ENCODE results near the gene CACNA2D1. TPM values are rescaled to one million over a fixed set of nuclear protein-coding genes. Genes with fewer than 3 reads are reported as not detected.

The CACNA2D1 gene
- total RNA-seq, 1 experiment from 2014 or later: 36.2 TPM

DNA sequence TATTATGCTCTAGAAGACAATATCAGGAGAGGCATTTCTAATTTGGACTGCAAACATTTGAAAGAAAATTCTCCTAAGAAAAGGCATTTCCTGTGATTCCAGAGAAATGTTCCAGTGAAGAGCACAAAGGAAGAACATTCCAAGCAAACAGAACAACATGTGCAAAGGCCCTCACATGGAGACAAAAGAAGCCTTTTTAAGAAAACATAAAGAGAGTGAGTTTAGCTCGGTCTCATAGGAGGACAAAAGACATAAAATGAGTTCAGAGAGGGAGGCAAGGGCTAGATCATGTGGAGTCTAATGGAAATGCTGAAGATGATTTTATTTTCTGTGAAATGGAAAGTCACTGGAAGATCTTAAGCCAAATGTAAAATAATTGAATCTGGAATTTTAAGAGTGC lies 404.0 kb downstream of the CACNA2D1 start:
- TF ChIP-seq, protein P1, sequence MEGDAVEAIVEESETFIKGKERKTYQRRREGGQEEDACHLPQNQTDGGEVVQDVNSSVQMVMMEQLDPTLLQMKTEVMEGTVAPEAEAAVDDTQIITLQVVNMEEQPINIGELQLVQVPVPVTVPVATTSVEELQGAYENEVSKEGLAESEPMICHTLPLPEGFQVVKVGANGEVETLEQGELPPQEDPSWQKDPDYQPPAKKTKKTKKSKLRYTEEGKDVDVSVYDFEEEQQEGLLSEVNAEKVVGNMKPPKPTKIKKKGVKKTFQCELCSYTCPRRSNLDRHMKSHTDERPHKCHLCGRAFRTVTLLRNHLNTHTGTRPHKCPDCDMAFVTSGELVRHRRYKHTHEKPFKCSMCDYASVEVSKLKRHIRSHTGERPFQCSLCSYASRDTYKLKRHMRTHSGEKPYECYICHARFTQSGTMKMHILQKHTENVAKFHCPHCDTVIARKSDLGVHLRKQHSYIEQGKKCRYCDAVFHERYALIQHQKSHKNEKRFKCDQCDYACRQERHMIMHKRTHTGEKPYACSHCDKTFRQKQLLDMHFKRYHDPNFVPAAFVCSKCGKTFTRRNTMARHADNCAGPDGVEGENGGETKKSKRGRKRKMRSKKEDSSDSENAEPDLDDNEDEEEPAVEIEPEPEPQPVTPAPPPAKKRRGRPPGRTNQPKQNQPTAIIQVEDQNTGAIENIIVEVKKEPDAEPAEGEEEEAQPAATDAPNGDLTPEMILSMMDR (conservative IDR thresholded peaks at IDR 0.05): no peak
- no peak overlapping the region for H2AFZ ChIP-seq (ENCODE audit: low read length)

More for the DNA sequence above, 404.0 kb downstream of the CACNA2D1 start:
- H3K27ac Mint-ChIP-seq: peak overlapping the region in 2 of 3 experiments; percentile 15 to 34; a peak in 4 of 7 replicates
- H3K14ac ChIP-seq (ENCODE audit: insufficient read depth, low read length): no peak overlapping the region
- no peak overlapping the region for H3T11ph ChIP-seq (ENCODE audit: low read length)
- H3K36me3 Mint-ChIP-seq (ENCODE audit: insufficient read depth in 1 of 3, low read depth in 3 of 3): no peaks in the 10 kb centered on the region; a peak in 1 of 7 replicates
- H3K9me3 Mint-ChIP-seq: no peaks in the 10 kb centered on the region
- no peak overlapping the region for H2BK120ac ChIP-seq (ENCODE audit: low read depth, low read length, poor library complexity, severe bottlenecking)
- H3K9me3 ChIP-seq (ENCODE audit: control insufficient read depth, low read depth, low read length): no peaks in the 10 kb centered on the region
- no peak overlapping the region for H3K27ac ChIP-seq (ENCODE audit: insufficient read length, low read depth, low read length)
- no peak overlapping the region for H3K18ac ChIP-seq (ENCODE audit: insufficient read length, low read depth, low read length)
- no CpG with 5 or more reads among the region's 1 CpG for WGBS (ENCODE audit: extremely low coverage, insufficient read length, low lambda C conversion rate)
- H3K23ac ChIP-seq (ENCODE audit: insufficient read length, low read depth, low read length): no peak overlapping the region
- no peaks in the 10 kb centered on the region for H3K79me1 ChIP-seq (ENCODE audit: insufficient read depth, low read depth, low read length, poor library complexity, severe bottlenecking)
- DNase-seq: no peak
- H3K27me3 ChIP-seq (ENCODE audit: insufficient read depth, low read length): no peaks in the 10 kb centered on the region
- H2BK15ac ChIP-seq (ENCODE audit: low read depth, low read length): no peak overlapping the region
- H3K9ac ChIP-seq (ENCODE audit: extremely low read depth, insufficient read length, low read length): no peak overlapping the region
- H3K79me2 ChIP-seq (ENCODE audit: insufficient read depth, low read length): no peaks in the 10 kb centered on the region
- no peak overlapping the region for H2BK20ac ChIP-seq (ENCODE audit: low read depth, low read length, poor library complexity, severe bottlenecking)
- H3K23me2 ChIP-seq (ENCODE audit: insufficient read length, low read depth, low read length, poor library complexity, severe bottlenecking): no peaks in the 10 kb centered on the region
- no peaks in the 10 kb centered on the region; the same call in 1 of the 2 replicates for H3K4me1 ChIP-seq (ENCODE audit: insufficient read depth, low read length)
- no peak overlapping the region for H3K4me3 Mint-ChIP-seq
- no peak overlapping the region for H4K8ac ChIP-seq (replicated peaks; ENCODE audit: insufficient read length, low read depth, low read length)
- H4K20me1 ChIP-seq (ENCODE audit: control insufficient read depth, insufficient read depth, insufficient read length): no peaks in the 10 kb centered on the region
- no peak overlapping the region for H2AK5ac ChIP-seq (ENCODE audit: insufficient read length, low read length)
- H3K4me2 ChIP-seq (ENCODE audit: insufficient read depth, insufficient read length, low read length): no peak overlapping the region
- H3K4me1 Mint-ChIP-seq: peaks cover 13% of the 10 kb centered on the region in 2 experiments
- H2BK5ac ChIP-seq (ENCODE audit: insufficient read length, low read length): no peak overlapping the region
- H3K27me3 Mint-ChIP-seq (ENCODE audit: low read depth): no peaks in the 10 kb centered on the region
- no peak overlapping the region for H3K56ac ChIP-seq (ENCODE audit: insufficient read length, low read depth, low read length)
- H4K5ac ChIP-seq (ENCODE audit: insufficient read length, low read depth, low read length): no peak overlapping the region
- H2BK12ac ChIP-seq (ENCODE audit: insufficient read length, low read depth, low read length): no peak overlapping the region
- no peak overlapping the region for H4K91ac ChIP-seq (ENCODE audit: insufficient read length, low read depth, low read length)
- H3K4ac ChIP-seq (ENCODE audit: low read depth, low read length): no peak overlapping the region
